ENCODE results near the gene MTA2.

The MTA2 gene

DNA sequence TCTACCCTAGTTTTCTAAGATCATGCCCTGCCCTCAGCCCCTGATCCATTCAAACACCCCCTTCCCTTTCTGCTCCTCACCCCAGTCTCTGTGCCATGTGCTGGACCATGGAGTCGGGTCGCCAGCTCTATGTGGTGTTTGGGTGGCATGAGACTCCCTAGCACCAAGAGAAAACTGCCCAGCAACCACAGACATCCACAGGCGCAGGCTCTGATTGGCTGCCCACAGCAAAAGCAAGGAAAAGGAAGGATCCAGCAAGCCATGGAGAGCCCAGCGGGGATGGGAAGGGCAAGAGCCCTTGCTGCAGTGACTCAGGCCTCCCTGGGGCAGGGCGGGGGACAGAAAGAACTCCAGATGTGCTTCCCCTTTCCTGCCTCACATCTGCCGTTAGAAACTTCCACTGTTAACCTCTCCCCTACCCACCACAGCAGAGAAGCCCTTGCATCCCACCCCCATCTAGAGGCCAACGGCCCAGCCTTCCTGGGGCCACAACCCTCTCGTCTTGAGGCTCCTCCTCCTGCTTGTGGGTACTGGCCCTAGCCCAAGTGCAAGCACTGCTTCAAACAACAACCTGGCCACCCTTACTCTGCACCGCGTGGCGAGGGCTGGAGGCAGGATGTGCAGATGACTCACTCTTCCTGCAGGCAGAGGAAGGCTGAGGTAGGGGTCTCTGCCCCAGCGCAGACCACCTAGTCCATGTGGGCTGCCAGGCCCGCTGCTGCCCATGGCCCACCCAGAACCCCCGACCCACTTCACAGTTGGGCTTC is 45.4 kb downstream of the MTA2 start:
- Histone ChIP-seq H3K79me2 (ENCODE audit: insufficient read depth, low read length) (peaks cover 18% of the 10 kb centered on the region; the same call in 1 of the 2 replicates), H2AFZ (ENCODE audit: low read length) (peak overlapping the region; percentile 8; the same call in 1 of the 2 replicates), H3K36me3 (ENCODE audit: insufficient read depth, low read length) (peaks cover 26% of the 10 kb centered on the region), H3F3A (ENCODE audit: low read depth) (peaks cover 22% of the 10 kb centered on the region), H3K9me3 (ENCODE audit: insufficient read depth, low read depth, low read length) (no peaks in the 10 kb centered on the region), H4K20me1 (ENCODE audit: insufficient read depth, low read length, poor library complexity, severe bottlenecking) (peaks cover 4% of the 10 kb centered on the region), H3K4me1 (ENCODE audit: insufficient read depth, low read length, poor library complexity, severe bottlenecking) (peaks cover 73% of the 10 kb centered on the region), H3K4me3 (ENCODE audit: low read length, poor library complexity, severe bottlenecking) (peak overlapping the region; percentile 71), H3K9me2 (replicated peaks; ENCODE audit: low read depth, low read length) (no peaks in the 10 kb centered on the region), H3K4me2 (ENCODE audit: low read depth, low read length, poor library complexity, severe bottlenecking) (peak overlapping the region; percentile 89), H3K27me3 (ENCODE audit: insufficient read depth, low read length, poor library complexity, severe bottlenecking) (no peaks in the 10 kb centered on the region), H3K9ac (ENCODE audit: low read depth, low read length, poor library complexity, severe bottlenecking) (peak overlapping the region; percentile 76)
- TF ChIP-seq, protein P1, sequence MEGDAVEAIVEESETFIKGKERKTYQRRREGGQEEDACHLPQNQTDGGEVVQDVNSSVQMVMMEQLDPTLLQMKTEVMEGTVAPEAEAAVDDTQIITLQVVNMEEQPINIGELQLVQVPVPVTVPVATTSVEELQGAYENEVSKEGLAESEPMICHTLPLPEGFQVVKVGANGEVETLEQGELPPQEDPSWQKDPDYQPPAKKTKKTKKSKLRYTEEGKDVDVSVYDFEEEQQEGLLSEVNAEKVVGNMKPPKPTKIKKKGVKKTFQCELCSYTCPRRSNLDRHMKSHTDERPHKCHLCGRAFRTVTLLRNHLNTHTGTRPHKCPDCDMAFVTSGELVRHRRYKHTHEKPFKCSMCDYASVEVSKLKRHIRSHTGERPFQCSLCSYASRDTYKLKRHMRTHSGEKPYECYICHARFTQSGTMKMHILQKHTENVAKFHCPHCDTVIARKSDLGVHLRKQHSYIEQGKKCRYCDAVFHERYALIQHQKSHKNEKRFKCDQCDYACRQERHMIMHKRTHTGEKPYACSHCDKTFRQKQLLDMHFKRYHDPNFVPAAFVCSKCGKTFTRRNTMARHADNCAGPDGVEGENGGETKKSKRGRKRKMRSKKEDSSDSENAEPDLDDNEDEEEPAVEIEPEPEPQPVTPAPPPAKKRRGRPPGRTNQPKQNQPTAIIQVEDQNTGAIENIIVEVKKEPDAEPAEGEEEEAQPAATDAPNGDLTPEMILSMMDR (conservative IDR thresholded peaks at IDR 0.05; ENCODE audit: low read length) = no peak
- TF ChIP-seq EZH2phosphoT487 (IDR thresholded peaks at IDR 0.05; ENCODE audit: borderline replicate concordance) = no peak

- Histone ChIP-seq H3K36me3 (ENCODE audit: insufficient read depth, low read length) (peaks cover 20% of the 10 kb centered on the region), H3K9ac (ENCODE audit: low read depth, low read length, poor library complexity, severe bottlenecking) (peak overlapping the region; percentile 76), H3K4me2 (ENCODE audit: low read depth, low read length, poor library complexity, severe bottlenecking) (peak overlapping the region; percentile 89), H4K20me1 (ENCODE audit: insufficient read depth, low read length, poor library complexity, severe bottlenecking) (no peaks in the 10 kb centered on the region), H2AFZ (ENCODE audit: low read length) (peak overlapping the region; percentile 8; the same call in 1 of the 2 replicates), H3F3A (ENCODE audit: low read depth) (peaks cover 22% of the 10 kb centered on the region), H3K79me2 (ENCODE audit: insufficient read depth, low read length) (peaks cover 18% of the 10 kb centered on the region; the same call in 1 of the 2 replicates), H3K9me3 (ENCODE audit: insufficient read depth, low read depth, low read length) (no peaks in the 10 kb centered on the region), H3K4me1 (ENCODE audit: insufficient read depth, low read length, poor library complexity, severe bottlenecking) (peaks cover 73% of the 10 kb centered on the region), H3K9me2 (replicated peaks; ENCODE audit: low read depth, low read length) (no peaks in the 10 kb centered on the region), H3K4me3 (ENCODE audit: low read length, poor library complexity, severe bottlenecking) (peak overlapping the region; percentile 71), H3K27me3 (ENCODE audit: insufficient read depth, low read length, poor library complexity, severe bottlenecking) (no peaks in the 10 kb centered on the region)
- TF ChIP-seq, protein P1 (conservative IDR thresholded peaks at IDR 0.05; ENCODE audit: low read length) = no peak
- TF ChIP-seq EZH2phosphoT487 (IDR thresholded peaks at IDR 0.05; ENCODE audit: borderline replicate concordance) = no peak
These were observed 46.1 kb downstream of the MTA2 start for GRCh38 chr11:62555464-62556107.

- no peaks in the 10 kb centered on the region for H3K9me2 ChIP-seq (replicated peaks; ENCODE audit: low read depth, low read length)
- peaks cover 11% of the 10 kb centered on the region for H3K36me3 ChIP-seq (ENCODE audit: insufficient read depth, low read length)
- peaks cover 73% of the 10 kb centered on the region for H3K4me1 ChIP-seq (ENCODE audit: insufficient read depth, low read length, poor library complexity, severe bottlenecking)
- peaks cover 22% of the 10 kb centered on the region for H3F3A ChIP-seq (ENCODE audit: low read depth)
- H3K9me3 ChIP-seq (ENCODE audit: insufficient read depth, low read depth, low read length) = no peaks in the 10 kb centered on the region
- no peaks in the 10 kb centered on the region for H3K27me3 ChIP-seq (ENCODE audit: insufficient read depth, low read length, poor library complexity, severe bottlenecking)
- H3K79me2 ChIP-seq (ENCODE audit: insufficient read depth, low read length) = peaks cover 11% of the 10 kb centered on the region; the same call in 1 of the 2 replicates
- peak overlapping the region; percentile 76 for H3K9ac ChIP-seq (ENCODE audit: low read depth, low read length, poor library complexity, severe bottlenecking)
- TF ChIP-seq EZH2phosphoT487 (IDR thresholded peaks at IDR 0.05; ENCODE audit: borderline replicate concordance) = no peak
- TF ChIP-seq, protein P1 (conservative IDR thresholded peaks at IDR 0.05; ENCODE audit: low read length) = no peak
- H3K4me3 ChIP-seq (ENCODE audit: low read length, poor library complexity, severe bottlenecking) = peak overlapping the region; percentile 71
- H3K4me2 ChIP-seq (ENCODE audit: low read depth, low read length, poor library complexity, severe bottlenecking) = peak overlapping the region; percentile 89
- no peaks in the 10 kb centered on the region for H4K20me1 ChIP-seq (ENCODE audit: insufficient read depth, low read length, poor library complexity, severe bottlenecking)
- H2AFZ ChIP-seq (ENCODE audit: low read length) = no peak overlapping the region
These were observed 47.1 kb downstream of the MTA2 start for GRCh38 chr11:62554387-62555167.

Data from Loucy (cell line).